ENCODE measurements around the gene MPP2.
"Not testable (repeated sequence)": the region's sequence is repeated elsewhere in the genome, so short reads cannot be mapped to it uniquely, and the experiment has no call there.

MPP2 gene

DNA sequence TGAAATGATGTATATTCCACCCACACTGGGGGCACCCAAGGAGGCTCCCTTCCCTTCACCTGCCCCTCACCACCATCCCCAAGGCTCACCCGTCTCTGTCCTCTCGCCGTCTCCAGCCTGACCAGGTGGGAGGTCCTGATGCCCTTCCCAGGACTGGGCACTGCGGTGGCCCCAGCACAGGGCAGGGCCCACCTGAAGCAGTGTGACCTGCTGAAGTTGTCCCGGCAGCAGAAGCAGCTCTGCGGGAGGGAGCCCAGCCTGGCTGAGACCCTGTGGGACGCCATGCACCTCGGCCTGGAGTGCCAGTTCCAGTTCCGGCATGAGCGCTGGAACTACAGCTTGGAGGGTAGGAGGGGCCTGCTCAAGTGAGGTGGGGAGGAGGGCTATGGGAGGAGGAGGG, 25.0 kb upstream of the MPP2 start:
- no peak overlapping the region for H3K4me3 ChIP-seq (ENCODE audit: low read depth, low read length)
- no peak for DNase-seq (ENCODE audit: low read depth)
- TF ChIP-seq, protein P1, sequence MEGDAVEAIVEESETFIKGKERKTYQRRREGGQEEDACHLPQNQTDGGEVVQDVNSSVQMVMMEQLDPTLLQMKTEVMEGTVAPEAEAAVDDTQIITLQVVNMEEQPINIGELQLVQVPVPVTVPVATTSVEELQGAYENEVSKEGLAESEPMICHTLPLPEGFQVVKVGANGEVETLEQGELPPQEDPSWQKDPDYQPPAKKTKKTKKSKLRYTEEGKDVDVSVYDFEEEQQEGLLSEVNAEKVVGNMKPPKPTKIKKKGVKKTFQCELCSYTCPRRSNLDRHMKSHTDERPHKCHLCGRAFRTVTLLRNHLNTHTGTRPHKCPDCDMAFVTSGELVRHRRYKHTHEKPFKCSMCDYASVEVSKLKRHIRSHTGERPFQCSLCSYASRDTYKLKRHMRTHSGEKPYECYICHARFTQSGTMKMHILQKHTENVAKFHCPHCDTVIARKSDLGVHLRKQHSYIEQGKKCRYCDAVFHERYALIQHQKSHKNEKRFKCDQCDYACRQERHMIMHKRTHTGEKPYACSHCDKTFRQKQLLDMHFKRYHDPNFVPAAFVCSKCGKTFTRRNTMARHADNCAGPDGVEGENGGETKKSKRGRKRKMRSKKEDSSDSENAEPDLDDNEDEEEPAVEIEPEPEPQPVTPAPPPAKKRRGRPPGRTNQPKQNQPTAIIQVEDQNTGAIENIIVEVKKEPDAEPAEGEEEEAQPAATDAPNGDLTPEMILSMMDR (IDR thresholded peaks at IDR 0.05; ENCODE audit: control insufficient read depth, extremely low read depth, insufficient read depth): no peak

DNA sequence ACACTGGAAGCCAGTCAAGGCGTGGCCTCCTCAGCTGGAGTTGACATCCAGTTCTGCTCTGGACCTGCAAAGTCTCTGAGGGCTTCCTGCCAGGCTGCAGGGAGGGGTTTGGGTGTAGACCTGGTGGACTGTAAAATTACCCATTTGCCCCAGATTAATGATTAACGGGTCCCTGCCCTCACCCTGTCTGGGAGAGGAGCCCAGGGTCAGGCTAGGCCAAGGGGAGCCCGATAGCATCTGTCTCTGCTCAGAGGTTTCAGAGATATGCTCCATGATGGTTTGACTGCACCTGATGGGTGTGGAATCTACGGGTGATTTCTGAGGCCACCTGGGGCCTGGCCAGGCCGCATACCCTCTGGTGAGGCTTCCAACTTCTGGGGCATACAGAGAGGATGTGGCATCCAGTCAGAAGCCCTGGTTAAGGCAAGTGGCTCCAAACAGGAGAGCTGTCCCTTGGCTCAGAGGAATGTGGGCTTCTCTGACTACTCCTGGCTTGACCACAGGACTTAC, 23.8 kb upstream of the MPP2 start:
- H3K4me3 ChIP-seq (ENCODE audit: low read depth, low read length): no peak overlapping the region
- DNase-seq (ENCODE audit: low read depth): no peak
- TF ChIP-seq, protein P1 (IDR thresholded peaks at IDR 0.05; ENCODE audit: control insufficient read depth, extremely low read depth, insufficient read depth): no peak

DNA sequence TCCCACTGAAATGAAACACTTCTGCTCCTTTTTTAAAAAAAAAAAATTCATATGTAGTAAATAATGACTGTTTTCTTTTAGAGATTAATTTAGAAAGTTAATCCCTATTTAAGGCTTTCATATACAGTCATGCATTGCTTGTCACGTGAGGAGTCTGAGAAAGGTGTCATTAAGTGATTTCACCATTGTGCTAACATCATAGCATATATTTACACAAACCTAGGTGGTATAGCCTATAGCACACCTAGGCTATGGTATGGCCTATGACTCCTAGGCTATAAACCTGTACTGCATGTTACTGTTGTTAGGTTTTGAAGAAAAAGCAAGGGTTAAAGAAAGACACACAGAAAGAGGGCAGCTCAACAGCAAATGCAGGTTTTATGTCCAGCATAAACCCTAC, 21.3 kb upstream of the MPP2 start:
- no peak for DNase-seq (ENCODE audit: low read depth)
- H3K4me3 ChIP-seq (ENCODE audit: low read depth, low read length): no peak overlapping the region
- TF ChIP-seq, protein P1 (IDR thresholded peaks at IDR 0.05; ENCODE audit: control insufficient read depth, extremely low read depth, insufficient read depth): no peak

DNA sequence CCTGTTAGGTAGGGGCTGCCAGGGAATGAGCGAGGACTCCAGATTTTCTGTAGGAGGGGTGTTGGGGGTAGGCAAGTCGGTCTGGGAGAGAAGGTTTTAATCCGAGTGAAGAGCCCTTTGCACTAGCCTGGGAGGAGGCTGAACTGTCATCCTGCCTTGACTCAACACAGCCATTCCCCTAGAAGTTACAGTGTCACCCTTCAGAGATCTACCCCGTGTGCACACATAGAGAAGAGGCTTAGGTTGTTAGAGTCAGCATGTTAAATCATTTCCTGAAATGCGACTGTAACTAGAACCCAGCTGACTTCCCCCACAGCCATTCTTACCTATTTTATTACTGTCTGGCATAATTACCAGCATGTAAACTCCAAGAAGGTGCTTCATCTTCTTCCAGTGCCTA, 20.6 kb upstream of the MPP2 start:
- DNase-seq (ENCODE audit: low read depth); H3K4me3 ChIP-seq (ENCODE audit: low read depth, low read length): not testable (repeated sequence)

DNA sequence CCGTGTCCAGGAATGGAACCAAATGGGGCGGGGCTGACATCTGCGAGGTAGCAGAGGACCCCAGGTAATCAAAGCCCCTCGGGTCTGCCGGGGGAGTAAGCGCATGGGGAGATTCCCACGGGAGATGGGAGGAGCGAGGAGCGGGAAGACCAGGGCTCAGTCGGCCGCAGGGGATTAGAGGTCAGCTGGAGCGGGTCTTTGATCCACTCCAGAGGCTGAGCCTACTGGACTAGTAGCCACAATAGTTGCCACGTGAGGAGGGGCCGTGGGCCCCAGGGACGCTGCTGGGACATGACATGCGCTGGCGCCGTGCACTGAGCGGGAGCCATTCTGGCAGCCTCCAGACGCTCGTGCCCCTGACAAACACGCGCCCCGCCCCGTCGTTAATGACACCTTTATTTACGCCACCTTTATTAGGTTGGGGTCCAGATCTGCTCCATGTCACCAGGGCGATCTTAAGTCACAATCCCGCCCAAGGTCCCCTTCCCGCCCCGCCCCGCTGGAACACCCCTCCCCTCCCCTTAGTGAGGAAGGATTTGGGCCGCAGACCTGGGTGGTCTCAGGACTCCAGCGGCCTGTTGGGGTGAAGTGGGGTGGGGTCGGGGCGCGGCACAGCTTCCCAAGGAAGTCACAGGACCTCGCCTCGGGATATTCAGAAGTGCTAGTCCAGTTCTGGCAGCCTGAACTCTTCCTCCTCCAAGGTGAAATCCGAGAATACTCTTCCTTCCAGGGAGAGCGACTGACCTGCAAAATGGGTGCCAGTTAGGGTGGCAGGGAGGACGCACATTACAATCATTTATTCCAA, 19.9 kb upstream of the MPP2 start:
- TF ChIP-seq, protein P1 (IDR thresholded peaks at IDR 0.05; ENCODE audit: control insufficient read depth, extremely low read depth, insufficient read depth): no peak
- no peak for DNase-seq (ENCODE audit: low read depth)
- no peak overlapping the region for H3K4me3 ChIP-seq (ENCODE audit: low read depth, low read length)

DNA sequence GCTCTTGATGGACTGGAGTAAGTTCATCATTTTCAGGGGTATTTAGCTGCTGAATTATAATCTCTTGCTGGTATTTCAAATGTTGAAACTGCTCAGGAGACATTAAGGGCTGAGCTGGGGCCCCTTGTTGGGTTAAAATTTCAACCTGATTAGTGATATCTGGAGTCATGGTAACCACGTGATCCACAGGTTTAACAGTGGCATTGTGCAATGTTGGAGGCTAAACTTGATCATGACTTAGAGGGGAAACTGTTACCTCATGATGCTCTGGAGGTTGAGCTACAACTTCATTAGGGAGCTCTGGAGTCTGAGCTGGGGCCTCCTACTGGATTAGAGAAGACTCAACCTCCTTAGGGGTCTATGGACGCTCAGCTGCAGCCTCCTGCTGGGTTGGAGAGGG, 17.2 kb upstream of the MPP2 start:
- no peak for DNase-seq (ENCODE audit: low read depth)
- no peak overlapping the region for H3K4me3 ChIP-seq (ENCODE audit: low read depth, low read length)
- TF ChIP-seq, protein P1 (IDR thresholded peaks at IDR 0.05; ENCODE audit: control insufficient read depth, extremely low read depth, insufficient read depth): no peak

DNA sequence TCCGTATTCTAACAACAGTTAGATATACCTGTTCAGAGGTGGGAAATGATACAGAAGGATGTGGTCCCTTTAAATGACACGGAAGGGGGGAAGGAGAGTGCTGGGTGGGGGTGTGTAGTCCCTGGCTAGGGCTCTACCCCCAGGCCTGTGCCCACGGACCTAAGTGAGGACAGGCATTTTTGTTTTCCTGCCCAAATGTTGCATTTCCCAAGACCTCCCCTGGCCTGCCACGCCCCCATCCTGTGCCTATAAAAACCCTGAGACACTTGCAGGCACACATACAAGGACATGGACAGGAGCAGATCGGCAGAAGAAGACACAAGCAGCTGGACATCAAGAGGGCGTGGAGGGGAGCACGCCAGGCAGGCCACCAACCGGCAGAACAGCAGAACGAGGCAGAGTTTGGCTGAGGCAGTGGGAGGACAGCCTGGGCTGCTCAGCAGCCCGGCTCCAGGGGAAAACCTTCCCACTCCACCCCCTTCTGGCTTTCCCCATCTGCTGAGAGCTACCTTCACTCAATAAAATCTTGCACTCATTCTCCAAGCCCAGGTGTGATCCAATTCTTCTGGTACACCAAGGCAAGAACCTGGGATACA, 13.3 kb upstream of the MPP2 start:
- no peak for DNase-seq (ENCODE audit: low read depth)
- no peak overlapping the region for H3K4me3 ChIP-seq (ENCODE audit: low read depth, low read length)
- TF ChIP-seq, protein P1 (IDR thresholded peaks at IDR 0.05; ENCODE audit: control insufficient read depth, extremely low read depth, insufficient read depth): no peak
